Measurements from ENCODE around the gene RARB. TPM values are rescaled to one million over a fixed set of nuclear protein-coding genes. Genes with fewer than 3 reads are reported as not detected.

RARB gene
- total and polyA plus RNA-seq, 2 donors from 2014 or later, result 8.3 to 14.7 TPM

DNA sequence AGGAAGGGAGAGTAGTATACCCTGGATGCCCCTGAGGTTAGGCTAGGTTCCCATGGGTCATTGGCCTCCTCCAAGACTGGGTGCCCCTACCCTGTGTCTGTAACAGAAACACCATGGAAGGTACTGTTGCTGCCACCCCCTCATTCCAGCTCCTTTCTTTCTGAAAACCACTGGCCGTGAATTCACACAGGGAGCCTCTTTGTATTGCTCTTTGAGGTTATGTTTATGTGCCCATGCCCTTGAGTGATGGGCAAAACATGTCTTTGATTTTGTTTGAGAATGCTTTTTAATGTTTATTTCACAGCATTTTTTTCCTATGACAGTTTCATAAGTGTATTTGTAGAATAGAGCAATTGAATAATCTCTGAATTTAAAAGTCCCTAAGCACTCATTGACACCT is 79.7 kb downstream of the RARB start:
- Histone ChIP-seq H3K4me3 (ENCODE audit: low read length in 3 of 3) (no peak overlapping the region), H3K4me1 (ENCODE audit: control insufficient read depth in 2 of 3, insufficient read depth in 2 of 3, low read depth in 1 of 3, low read length in 3 of 3) (peaks cover 0 to 2% (median 0%) of the 10 kb centered on the region in 3 donors), H3K9me3 (ENCODE audit: control insufficient read depth in 2 of 3, insufficient read depth in 1 of 3, low read length in 3 of 3) (no peaks in the 10 kb centered on the region), H3K36me3 (ENCODE audit: control insufficient read depth in 2 of 3, insufficient read depth in 3 of 3, low read length in 3 of 3) (peaks cover 0 to 2% (median under 1%) of the 10 kb centered on the region in 3 donors), H3K27ac (ENCODE audit: low read depth in 2 of 2, low read length in 2 of 2) (no peak overlapping the region), H3K9ac (ENCODE audit: low read length in 3 of 3) (no peak overlapping the region), H3K27me3 (ENCODE audit: control insufficient read depth, insufficient read depth, low read length) (no peaks in the 10 kb centered on the region)
- FAIRE-seq, result no peak
- TF ChIP-seq, protein P1, sequence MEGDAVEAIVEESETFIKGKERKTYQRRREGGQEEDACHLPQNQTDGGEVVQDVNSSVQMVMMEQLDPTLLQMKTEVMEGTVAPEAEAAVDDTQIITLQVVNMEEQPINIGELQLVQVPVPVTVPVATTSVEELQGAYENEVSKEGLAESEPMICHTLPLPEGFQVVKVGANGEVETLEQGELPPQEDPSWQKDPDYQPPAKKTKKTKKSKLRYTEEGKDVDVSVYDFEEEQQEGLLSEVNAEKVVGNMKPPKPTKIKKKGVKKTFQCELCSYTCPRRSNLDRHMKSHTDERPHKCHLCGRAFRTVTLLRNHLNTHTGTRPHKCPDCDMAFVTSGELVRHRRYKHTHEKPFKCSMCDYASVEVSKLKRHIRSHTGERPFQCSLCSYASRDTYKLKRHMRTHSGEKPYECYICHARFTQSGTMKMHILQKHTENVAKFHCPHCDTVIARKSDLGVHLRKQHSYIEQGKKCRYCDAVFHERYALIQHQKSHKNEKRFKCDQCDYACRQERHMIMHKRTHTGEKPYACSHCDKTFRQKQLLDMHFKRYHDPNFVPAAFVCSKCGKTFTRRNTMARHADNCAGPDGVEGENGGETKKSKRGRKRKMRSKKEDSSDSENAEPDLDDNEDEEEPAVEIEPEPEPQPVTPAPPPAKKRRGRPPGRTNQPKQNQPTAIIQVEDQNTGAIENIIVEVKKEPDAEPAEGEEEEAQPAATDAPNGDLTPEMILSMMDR (IDR thresholded peaks at IDR 0.05; ENCODE audit: borderline replicate concordance, extremely low read depth, insufficient read depth), result no peak
- DNase-seq, result no peak
- intact Hi-C loops (cut with DNase I), result no loop called here

DNA sequence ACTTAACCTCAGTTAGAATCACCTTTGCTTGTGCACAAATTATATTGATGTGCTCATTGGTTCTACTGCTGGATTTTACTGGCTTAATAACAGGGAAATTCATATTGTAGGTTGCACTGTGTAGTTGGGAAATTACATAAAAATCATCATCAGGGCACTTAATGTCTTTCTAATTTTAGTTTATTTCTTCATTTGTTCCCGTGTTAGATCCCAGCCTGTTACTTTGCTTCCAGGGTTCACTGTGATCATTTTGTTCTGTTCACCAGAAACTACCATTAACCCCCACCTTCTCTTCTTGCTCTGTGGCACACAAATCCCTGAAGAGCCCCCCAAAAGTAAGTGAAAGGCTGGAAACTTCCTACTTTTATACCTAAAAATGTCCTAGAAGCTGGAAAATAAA is 80.4 kb downstream of the RARB start:
- TF ChIP-seq, protein P1 (IDR thresholded peaks at IDR 0.05; ENCODE audit: borderline replicate concordance, extremely low read depth, insufficient read depth), result no peak
- Histone ChIP-seq H3K9ac (ENCODE audit: low read length in 3 of 3) (no peak overlapping the region), H3K27me3 (ENCODE audit: control insufficient read depth, insufficient read depth, low read length) (no peaks in the 10 kb centered on the region), H3K36me3 (ENCODE audit: control insufficient read depth in 2 of 3, insufficient read depth in 3 of 3, low read length in 3 of 3) (peaks cover 0 to 2% (median 0%) of the 10 kb centered on the region in 3 donors), H3K27ac (ENCODE audit: low read depth in 2 of 2, low read length in 2 of 2) (no peak overlapping the region), H3K4me1 (ENCODE audit: control insufficient read depth in 2 of 3, insufficient read depth in 2 of 3, low read depth in 1 of 3, low read length in 3 of 3) (peaks cover 0 to 4% (median 0%) of the 10 kb centered on the region in 3 donors), H3K9me3 (ENCODE audit: control insufficient read depth in 2 of 3, insufficient read depth in 1 of 3, low read length in 3 of 3) (no peaks in the 10 kb centered on the region), H3K4me3 (ENCODE audit: low read length in 3 of 3) (no peak overlapping the region)
- intact Hi-C loops (cut with DNase I), result no loop called here
- DNase-seq (no peak), FAIRE-seq (no peak)

DNA sequence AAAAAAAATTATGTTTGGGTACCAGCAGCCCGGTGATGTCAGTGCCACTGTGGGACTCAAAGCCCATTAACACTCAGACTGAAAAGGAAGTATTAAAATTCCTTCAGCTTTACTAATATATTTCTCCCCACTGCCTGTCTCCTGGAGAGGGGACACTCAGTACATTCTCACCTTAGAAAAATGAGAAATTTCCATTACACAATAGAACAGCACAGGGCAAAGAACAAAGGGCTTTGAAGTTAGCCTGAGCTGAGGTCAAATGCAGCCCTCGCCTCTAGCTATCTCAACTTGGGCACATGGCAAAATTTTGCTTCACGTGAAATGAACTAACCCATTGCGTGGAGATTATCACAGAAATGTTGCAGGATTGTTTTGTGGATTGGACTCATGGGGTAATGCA is 80.8 kb downstream of the RARB start:
- intact Hi-C loops (cut with DNase I), result no loop called here
- no peak overlapping the region for H3K4me3 ChIP-seq (ENCODE audit: low read length in 3 of 3)
- H3K4me1 ChIP-seq (ENCODE audit: control insufficient read depth in 2 of 3, insufficient read depth in 2 of 3, low read depth in 1 of 3, low read length in 3 of 3), result peaks cover 0 to 5% (median 0%) of the 10 kb centered on the region in 3 donors
- H3K9me3 ChIP-seq (ENCODE audit: control insufficient read depth in 2 of 3, insufficient read depth in 1 of 3, low read length in 3 of 3), result no peaks in the 10 kb centered on the region
- TF ChIP-seq, protein P1 (IDR thresholded peaks at IDR 0.05; ENCODE audit: borderline replicate concordance, extremely low read depth, insufficient read depth), result no peak
- no peaks in the 10 kb centered on the region for H3K27me3 ChIP-seq (ENCODE audit: control insufficient read depth, insufficient read depth, low read length)
- H3K9ac ChIP-seq (ENCODE audit: low read length in 3 of 3), result no peak overlapping the region
- H3K36me3 ChIP-seq (ENCODE audit: control insufficient read depth in 2 of 3, insufficient read depth in 3 of 3, low read length in 3 of 3), result no peaks in the 10 kb centered on the region
- no peak for DNase-seq
- no peak for FAIRE-seq
- no peak overlapping the region for H3K27ac ChIP-seq (ENCODE audit: low read depth in 2 of 2, low read length in 2 of 2)

DNA sequence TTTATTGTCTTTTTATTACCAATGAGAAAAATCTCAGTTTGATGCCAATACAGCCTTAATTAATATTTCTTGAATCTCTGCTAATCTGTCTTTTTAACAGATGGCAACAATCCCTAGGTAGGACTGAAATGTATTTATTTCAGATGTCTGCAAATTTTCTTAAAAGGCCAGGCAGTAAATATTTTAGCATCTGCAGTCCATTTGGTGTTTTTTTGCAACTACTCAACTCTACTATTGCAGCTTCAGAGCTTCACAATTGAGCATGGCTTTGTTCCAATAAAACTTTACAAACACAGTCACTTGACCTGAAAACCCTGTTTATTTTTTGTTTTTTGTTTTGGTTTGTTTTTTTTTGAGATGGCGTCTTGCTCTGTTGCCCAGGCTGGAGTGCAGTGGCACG is 82.7 kb downstream of the RARB start:
- Histone ChIP-seq H3K4me3 (ENCODE audit: low read length in 3 of 3) (no peak overlapping the region), H3K27ac (ENCODE audit: low read depth in 2 of 2, low read length in 2 of 2) (no peak overlapping the region), H3K27me3 (ENCODE audit: control insufficient read depth, insufficient read depth, low read length) (no peaks in the 10 kb centered on the region), H3K36me3 (ENCODE audit: control insufficient read depth in 2 of 3, insufficient read depth in 3 of 3, low read length in 3 of 3) (no peaks in the 10 kb centered on the region), H3K4me1 (ENCODE audit: control insufficient read depth in 2 of 3, insufficient read depth in 2 of 3, low read depth in 1 of 3, low read length in 3 of 3) (peaks cover 0 to 7% (median 0%) of the 10 kb centered on the region in 3 donors), H3K9ac (ENCODE audit: low read length in 3 of 3) (no peak overlapping the region), H3K9me3 (ENCODE audit: control insufficient read depth in 2 of 3, insufficient read depth in 1 of 3, low read length in 3 of 3) (no peaks in the 10 kb centered on the region)
- DNase-seq (no peak), FAIRE-seq (no peak)
- TF ChIP-seq, protein P1 (IDR thresholded peaks at IDR 0.05; ENCODE audit: borderline replicate concordance, extremely low read depth, insufficient read depth), result no peak
- intact Hi-C loops (cut with DNase I), result no loop called here
